ENCODE measurements around the gene ADORA1. TPM values are rescaled to one million over a fixed set of nuclear protein-coding genes. Genes with fewer than 3 reads are reported as not detected.

ADORA1 gene
- total and polyA plus RNA-seq, 2 of the 4 experiments (the other 2 are of a cell fraction): 0.36 to 0.56 TPM

DNA sequence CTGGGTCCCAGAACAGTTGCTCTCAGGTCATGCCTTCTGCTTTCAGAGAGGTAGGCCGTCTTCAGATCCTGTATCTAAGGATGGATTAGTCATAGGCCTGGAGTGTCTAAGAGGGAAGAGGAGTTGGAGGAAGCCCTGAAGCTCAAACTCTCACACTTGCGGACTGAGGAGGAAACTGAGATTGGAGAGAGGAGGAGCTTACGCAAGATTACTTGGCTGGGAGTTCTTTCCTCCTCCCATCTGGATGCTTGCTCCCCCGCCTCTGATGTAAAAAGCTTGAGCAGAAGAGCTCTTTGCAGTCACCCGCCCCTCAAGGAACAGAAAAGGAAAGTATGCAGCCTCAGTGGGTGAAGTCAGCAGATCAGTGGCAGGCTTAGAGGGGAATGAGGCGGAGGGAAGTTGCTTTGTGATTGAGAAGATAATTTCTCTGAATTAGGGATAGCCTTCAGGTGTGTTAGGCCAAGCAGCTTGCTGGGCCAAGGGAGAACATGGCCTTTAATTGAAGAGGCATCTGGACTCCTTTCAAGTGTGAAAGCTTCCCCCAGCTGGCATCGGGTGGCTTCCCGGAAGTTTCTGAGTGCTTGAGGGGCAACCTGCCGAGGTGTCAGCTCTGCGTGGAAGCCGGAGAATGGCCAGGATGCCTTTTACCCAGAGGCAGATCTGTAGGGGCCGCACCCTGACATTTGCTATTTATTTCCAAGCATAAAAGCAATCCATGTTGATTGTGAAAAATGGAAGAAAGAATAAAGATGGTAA is 6.6 kb downstream of the ADORA1 start:
- H3K14ac ChIP-seq (replicated peaks; ENCODE audit: low read depth, low read length): no peak overlapping the region
- H2BK5ac ChIP-seq (ENCODE audit: low read depth, low read length, poor library complexity, severe bottlenecking): no peak overlapping the region
- H3K4me1 ChIP-seq (ENCODE audit: control insufficient read depth, insufficient read depth, low read length): no peaks in the 10 kb centered on the region; the same call in 1 of the 2 replicates
- H3K4ac ChIP-seq (ENCODE audit: low read depth, low read length): no peak overlapping the region
- no peak overlapping the region for H3K18ac ChIP-seq (ENCODE audit: low read depth, low read length)
- 0 out of 2 replicates have a peak, but pooled peaks have one; percentile 20 for TF ChIP-seq CEBPB (IDR thresholded peaks at IDR 0.05; ENCODE audit: low read depth, low read length)
- TF ChIP-seq ELK1 (IDR thresholded peaks at IDR 0.05; ENCODE audit: borderline replicate concordance, low read depth, low read length): no peak
- H3K4me2 ChIP-seq (ENCODE audit: low read depth, low read length): no peak overlapping the region
- no peak overlapping the region for H4K91ac ChIP-seq (ENCODE audit: insufficient read depth, low read depth, low read length)
- ATAC-seq (ENCODE audit: low read depth) (peak; percentile 44), DNase-seq (peak; percentile 49)
- BruUV-seq (replicated peaks): no TSS peak
- in situ Hi-C loops (cut with MboI; ENCODE audit: low sequenced_read_pairs) (no loop called here), intact Hi-C loops (cut with micrococcal nuclease) (no loop called here), dilution Hi-C loops (cut with HindIII; ENCODE audit: low sequenced_read_pairs, unreplicated experiment) (no loop called here)
- H3K9me3 ChIP-seq (ENCODE audit: control insufficient read depth, insufficient read depth, low read length): no peaks in the 10 kb centered on the region
- H3K9ac ChIP-seq (ENCODE audit: low read depth, low read length): no peak overlapping the region
- 20% methylated on average over 1 of the region's 12 CpGs; no CpG with 5 or more reads in 1 of the 2 experiments for WGBS, 2 experiments (ENCODE audit: extremely low coverage in 2 of 2, insufficient read length in 1 of 2)
- CTCF ChIA-PET: interaction anchor here (1.4 kb wide), 1 partner anchor 14 kb away, joined by 3 read pairs; no protein-coding TSS in a partner anchor
- H4K8ac ChIP-seq (ENCODE audit: low read depth in 2 of 2, low read length in 2 of 2): no peak overlapping the region
- H2BK15ac ChIP-seq (ENCODE audit: low read depth, low read length): no peak overlapping the region
- H3K56ac ChIP-seq (ENCODE audit: extremely low read depth, insufficient read depth, low read length): no peak overlapping the region
- H2AK5ac ChIP-seq (ENCODE audit: low read depth, low read length): no peak overlapping the region
- no peak overlapping the region for H3K27ac ChIP-seq (ENCODE audit: insufficient read depth, low read length)
- no peak overlapping the region for H2AK9ac ChIP-seq (replicated peaks; ENCODE audit: low read depth, low read length, poor library complexity)
- H4K20me1 ChIP-seq (ENCODE audit: insufficient read depth, low read length): no peaks in the 10 kb centered on the region
- no peak overlapping the region for H2BK20ac ChIP-seq (ENCODE audit: low read depth, low read length)
- H3K4me3 ChIP-seq (ENCODE audit: insufficient read depth, low read depth, low read length): no peak overlapping the region
- H4K5ac ChIP-seq (ENCODE audit: low read depth, low read length): no peak overlapping the region
- H3K79me1 ChIP-seq (ENCODE audit: low read depth in 1 of 2, low read length in 2 of 2): no peaks in the 10 kb centered on the region
- peaks cover 40% of the 10 kb centered on the region for H3K27me3 ChIP-seq (ENCODE audit: control insufficient read depth, insufficient read depth, low read length)
- H2BK120ac ChIP-seq (ENCODE audit: low read depth, low read length): no peak overlapping the region
- no peak overlapping the region for H3K23ac ChIP-seq (ENCODE audit: low read depth, low read length)
- H3K9me1 ChIP-seq (ENCODE audit: insufficient read depth, low read length): no peaks in the 10 kb centered on the region
- POLR2A ChIA-PET (ENCODE audit: unreplicated experiment): no interaction called here
- no peaks in the 10 kb centered on the region for H3K36me3 ChIP-seq (ENCODE audit: control insufficient read depth, insufficient read depth, low read length)
- no peak overlapping the region for H2AFZ ChIP-seq (replicated peaks; ENCODE audit: low read length, poor library complexity)

All from IMR-90 (cell line).